SK-N-SH (cell line): Measurements from ENCODE around the gene TMEM50B.

Source experiments
- EP300 ChIP-seq, 2 experiments: IDR thresholded peaks; 2 replicates each; pipeline versions ENCODE4 v1.4.0 to v1.6.1; 2012; ENCODE audit warnings: borderline replicate concordance in 1 of 2, low read depth in 1 of 2, low read length in 1 of 2
- TF ChIP-seq, protein P1 (sequence below): fragments of 200-600 bp; sonication (generic); IDR thresholded peaks from 2 replicates; pipeline ENCODE4 v1.6.1; 2017; ENCODE audit warnings: antibody characterized with exemption, mild to moderate bottlenecking, moderate library complexity

- TF ChIP-seq EP300 (IDR thresholded peaks at IDR 0.05; ENCODE audit: borderline replicate concordance in 1 of 2, low read depth in 1 of 2, low read length in 1 of 2) = no peak
- TF ChIP-seq, protein P1, sequence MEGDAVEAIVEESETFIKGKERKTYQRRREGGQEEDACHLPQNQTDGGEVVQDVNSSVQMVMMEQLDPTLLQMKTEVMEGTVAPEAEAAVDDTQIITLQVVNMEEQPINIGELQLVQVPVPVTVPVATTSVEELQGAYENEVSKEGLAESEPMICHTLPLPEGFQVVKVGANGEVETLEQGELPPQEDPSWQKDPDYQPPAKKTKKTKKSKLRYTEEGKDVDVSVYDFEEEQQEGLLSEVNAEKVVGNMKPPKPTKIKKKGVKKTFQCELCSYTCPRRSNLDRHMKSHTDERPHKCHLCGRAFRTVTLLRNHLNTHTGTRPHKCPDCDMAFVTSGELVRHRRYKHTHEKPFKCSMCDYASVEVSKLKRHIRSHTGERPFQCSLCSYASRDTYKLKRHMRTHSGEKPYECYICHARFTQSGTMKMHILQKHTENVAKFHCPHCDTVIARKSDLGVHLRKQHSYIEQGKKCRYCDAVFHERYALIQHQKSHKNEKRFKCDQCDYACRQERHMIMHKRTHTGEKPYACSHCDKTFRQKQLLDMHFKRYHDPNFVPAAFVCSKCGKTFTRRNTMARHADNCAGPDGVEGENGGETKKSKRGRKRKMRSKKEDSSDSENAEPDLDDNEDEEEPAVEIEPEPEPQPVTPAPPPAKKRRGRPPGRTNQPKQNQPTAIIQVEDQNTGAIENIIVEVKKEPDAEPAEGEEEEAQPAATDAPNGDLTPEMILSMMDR = no peak
These were observed 75.8 kb downstream of the TMEM50B start for GRCh38 chr21:33403786-33404585.
